A549 (cell line): Measurements from ENCODE around the gene NMT1. TPM values are rescaled to one million over a fixed set of nuclear protein-coding genes. Genes with fewer than 3 reads are reported as not detected.

ENCODE experiments used
- BHLHE40 ChIP-seq: IDR thresholded peaks from 2 replicates; pipeline ENCODE4 v1.6.1; 2012; ENCODE audit warnings: low read depth, low read length, inconsistent platforms
- CBX2 ChIP-seq: fragments of 200-600 bp; sonication (generic); IDR thresholded peaks from 2 replicates; pipeline ENCODE4 v1.6.1; 2016; ENCODE audit warnings: low read depth, mild to moderate bottlenecking, borderline replicate concordance
- CBX8 ChIP-seq: fragments of 200-600 bp; sonication (generic); IDR thresholded peaks from 2 replicates; pipeline ENCODE4 v1.6.1; 2016
- CEBPB ChIP-seq, 2 experiments: fragments of >200 bp in 1 of 2; sonication (Bioruptor Twin) in 1 of 2; formaldehyde crosslinking in 1 of 2; IDR thresholded peaks; 2 replicates each; pipeline ENCODE4 v1.6.1; 2012 to 2016
- CHD2 ChIP-seq: fragments of 150-350 bp; IDR thresholded peaks from 2 replicates; pipeline ENCODE4 v1.6.1; 2014; ENCODE audit warnings: low read length; ENCODE audit not compliant: partially characterized antibody
- CHD4 ChIP-seq: fragments of 200-600 bp; sonication (generic); IDR thresholded peaks from 2 replicates; pipeline ENCODE4 v1.6.1; 2016; ENCODE audit warnings: antibody characterized with exemption, mild to moderate bottlenecking, borderline replicate concordance
- EHF ChIP-seq: fragments of 250-450 bp; sonication (Bioruptor Pico); IDR thresholded peaks from 2 replicates; pipeline ENCODE4 v1.5.0; 2020; ENCODE audit warnings: mild to moderate bottlenecking
- EHMT2 ChIP-seq: fragments of 200-600 bp; sonication (generic); IDR thresholded peaks from 2 replicates; pipeline ENCODE4 v1.6.1; 2016; ENCODE audit warnings: antibody characterized with exemption, low read depth, mild to moderate bottlenecking, moderate library complexity
- FOSB ChIP-seq: fragments of 250-450 bp; sonication (Bioruptor Pico); IDR thresholded peaks from 2 replicates; pipeline ENCODE4 v1.5.0; 2020; ENCODE audit warnings: mild to moderate bottlenecking, moderate library complexity
- HDAC2 ChIP-seq: fragments of 200-600 bp; sonication (generic); IDR thresholded peaks from 2 replicates; pipeline ENCODE4 v1.6.1; 2016
- HEYL ChIP-seq: fragments of 250-450 bp; sonication (Bioruptor Pico); IDR thresholded peaks from 2 replicates; pipeline ENCODE4 v1.8.0; 2021; ENCODE audit warnings: mild to moderate bottlenecking, moderate library complexity
- HOXB13 ChIP-seq: fragments of 250-450 bp; sonication (Bioruptor Pico); IDR thresholded peaks from 2 replicates; pipeline ENCODE4 v1.5.0; 2020; ENCODE audit warnings: low read depth, mild to moderate bottlenecking, moderate library complexity
- JUN ChIP-seq, 2 experiments: fragments of >200 bp; sonication (Bioruptor Twin); formaldehyde crosslinking; IDR thresholded peaks; 2 replicates in 1 of 2; 3 replicates in 1 of 2; pipeline ENCODE4 v1.6.1; 2016 to 2017
- KDM1A ChIP-seq: fragments of 200-600 bp; sonication (generic); IDR thresholded peaks from 2 replicates; pipeline ENCODE4 v1.6.1; 2016; ENCODE audit warnings: low read depth, mild to moderate bottlenecking
- MAFK ChIP-seq: fragments of 450-650 bp; IDR thresholded peaks from 2 replicates; pipeline ENCODE4 v1.6.1; 2014; ENCODE audit not compliant: partially characterized antibody
- MYC ChIP-seq: IDR thresholded peaks from 2 replicates; pipeline ENCODE4 v1.6.1; 2012; ENCODE audit warnings: mild to moderate bottlenecking, inconsistent platforms, low read length, improper control_type of control experiment, borderline replicate concordance
- NFE2L2 ChIP-seq: fragments of 150-350 bp; conservative IDR thresholded peaks from 2 replicates; pipeline ENCODE4 v1.6.1; 2014; ENCODE audit warnings: low read length
- NPAS2 ChIP-seq: fragments of 250-450 bp; sonication (Bioruptor Pico); IDR thresholded peaks from 2 replicates; pipeline ENCODE4 v1.8.0; 2022; ENCODE audit warnings: mild to moderate bottlenecking, moderate library complexity, borderline replicate concordance
- NR3C1 ChIP-seq: fragments of >200 bp; sonication (Bioruptor Twin); formaldehyde crosslinking; IDR thresholded peaks from 3 replicates; pipeline ENCODE4 v1.6.1; 2017
- PHF8 ChIP-seq: fragments of 200-600 bp; sonication (generic); IDR thresholded peaks from 2 replicates; pipeline ENCODE4 v1.6.1; 2016; ENCODE audit warnings: low read depth, mild to moderate bottlenecking, antibody characterized with exemption, moderate library complexity, borderline replicate concordance
- RAD21 ChIP-seq, 2 experiments: fragments of >200 bp in 1 of 2; sonication (Bioruptor Twin) in 1 of 2; formaldehyde crosslinking in 1 of 2; IDR thresholded peaks in 1 of 2; conservative IDR thresholded peaks in 1 of 2; 2 replicates in 1 of 2; 3 replicates in 1 of 2; pipeline ENCODE4 v1.6.1; 2012 to 2018; ENCODE audit warnings: inconsistent platforms in 1 of 2
- RARB ChIP-seq: fragments of 250-450 bp; sonication (Bioruptor Pico); IDR thresholded peaks from 2 replicates; pipeline ENCODE4 v1.8.0; 2021; ENCODE audit warnings: mild to moderate bottlenecking, moderate library complexity
- TP53 ChIP-seq: fragments of 250-450 bp; sonication (Bioruptor Pico); IDR thresholded peaks from 2 replicates; pipeline ENCODE4 v1.5.0; 2021; ENCODE audit warnings: mild to moderate bottlenecking, moderate library complexity
- ZC3H11A ChIP-seq: fragments of 450-650 bp; IDR thresholded peaks from 2 replicates; pipeline ENCODE4 v1.6.1; 2014; ENCODE audit warnings: antibody characterized with exemption, mild to moderate bottlenecking
- ZNF302 ChIP-seq: fragments of 250-450 bp; sonication (Bioruptor Pico); IDR thresholded peaks from 2 replicates; pipeline ENCODE4 v1.9.0; 2021; ENCODE audit warnings: inconsistent platforms, mild to moderate bottlenecking, moderate library complexity
- ZSCAN20 ChIP-seq: fragments of 250-450 bp; sonication (Bioruptor Pico); IDR thresholded peaks from 2 replicates; pipeline ENCODE4 v1.8.0; 2022; ENCODE audit warnings: mild to moderate bottlenecking, moderate library complexity
- polyA plus RNA-seq, 4 experiments: library from polyadenylated mRNA; depleted of rRNA in 3 of 4; stranded (reverse); fragments of >200 nt; fragmentation: RNase III in 1 of 4; extraction: RNeasy Plus Mini Kit Qiagen cat#74134 plus additional on column Dnase treatment in 1 of 4; gene quantifications; 2 replicates in 3 of 4; 3 replicates in 1 of 4; pipeline ENCODE4 v1.2.3, GENCODE V29; 2011 to 2017
- TF ChIP-seq, protein P1 (sequence below): fragments of 150-350 bp; IDR thresholded peaks from 2 replicates; pipeline ENCODE4 v1.6.1; 2014; ENCODE audit warnings: low read depth, mild to moderate bottlenecking, low read length
- TF ChIP-seq, protein P2 (sequence below): IDR thresholded peaks from 2 replicates; pipeline ENCODE4 v1.6.1; 2012
- TF ChIP-seq, protein P3 (sequence below): fragments of >200 bp; sonication (Bioruptor Twin); formaldehyde crosslinking; IDR thresholded peaks from 3 replicates; pipeline ENCODE4 v1.5.1; 2016
- TF ChIP-seq, protein P4 (sequence below): fragments of 450-650 bp; IDR thresholded peaks from 2 replicates; pipeline ENCODE4 v1.6.1; 2014; ENCODE audit warnings: antibody characterized with exemption
- TF ChIP-seq, protein P5 (sequence below): fragments of >200 bp; sonication (Bioruptor Twin); formaldehyde crosslinking; IDR thresholded peaks from 3 replicates; pipeline ENCODE4 v1.6.1; 2016
- TF ChIP-seq, protein P6 (sequence below): fragments of >200 bp; sonication (Bioruptor Twin); formaldehyde crosslinking; IDR thresholded peaks from 2 replicates; pipeline ENCODE4 v1.6.1; 2016

Gene NMT1
- polyA plus RNA-seq, 2 of the 4 experiments (the other 2 are of a cell fraction): 82.9 to 270 TPM

DNA sequence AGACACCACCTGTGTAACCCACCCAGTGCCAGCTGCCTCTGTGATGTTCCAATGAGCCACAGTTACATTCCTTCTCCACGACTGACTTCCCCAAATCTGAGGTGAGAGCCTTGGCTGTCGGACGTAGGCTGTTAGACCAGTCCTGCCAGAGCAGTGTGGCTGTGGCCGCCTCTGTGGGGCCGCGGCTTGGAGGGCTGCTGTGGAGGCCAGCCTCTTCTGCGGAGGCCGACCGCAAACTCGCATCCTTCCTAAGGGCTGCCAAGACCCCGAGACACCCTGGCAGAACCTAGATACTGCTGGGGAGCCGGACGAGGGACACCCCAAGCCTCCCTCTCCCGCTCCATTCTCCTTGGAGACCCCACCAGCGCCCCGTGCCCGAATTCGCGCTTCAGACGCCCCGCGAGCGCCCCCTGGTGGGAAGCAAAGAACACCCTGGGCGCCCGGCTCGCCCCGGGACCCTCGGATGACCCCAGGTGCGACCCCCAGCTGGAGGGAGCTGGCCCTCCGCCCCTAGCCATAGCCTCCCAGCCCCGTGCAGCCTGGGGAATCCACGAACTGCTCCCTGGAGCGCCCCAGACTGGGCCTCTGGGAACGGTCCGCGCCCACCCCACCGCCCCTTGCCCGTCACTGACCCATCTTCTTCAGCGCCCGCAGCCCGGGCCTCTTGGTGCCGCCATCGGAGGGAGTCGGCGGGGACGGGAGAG is 70.7 kb downstream of the NMT1 start (continued):
- TF ChIP-seq RARB (CRISPR knock-in tag) (0 out of 2 replicates have a peak, but pooled peaks have one; percentile 48), BHLHE40 (no peak), ZNF302 (CRISPR knock-in tag) (no peak), FOSB (CRISPR knock-in tag) (0 out of 2 replicates have a peak, but pooled peaks have one; percentile 34), JUN (IDR thresholded peaks at IDR 0.05) (no peak), NR3C1 (no peak), TP53 (CRISPR knock-in tag) (no peak), HOXB13 (peak; percentile 26; the same call in 1 of the 2 replicates), ZSCAN20 (CRISPR knock-in tag) (no peak), CBX8 (no peak), CEBPB (IDR thresholded peaks at IDR 0.05) (no peak), RAD21 (conservative IDR thresholded peaks at IDR 0.05 in 1 of 2, IDR thresholded peaks at IDR 0.05 in 1 of 2) (peak; percentile 80 to 94), EHF (CRISPR knock-in tag) (no peak), NPAS2 (no peak), KDM1A (no peak), CHD2 (no peak), NFE2L2 (no peak), PHF8 (0 out of 2 replicates have a peak, but pooled peaks have one; percentile 30), ZC3H11A (no peak), HDAC2 (peak; percentile 30; the same call in 1 of the 2 replicates), CHD4 (no peak), HEYL (no peak), EHMT2 (no peak), MAFK (no peak), CBX2 (no peak), MYC (no peak)
- TF ChIP-seq, protein P1, sequence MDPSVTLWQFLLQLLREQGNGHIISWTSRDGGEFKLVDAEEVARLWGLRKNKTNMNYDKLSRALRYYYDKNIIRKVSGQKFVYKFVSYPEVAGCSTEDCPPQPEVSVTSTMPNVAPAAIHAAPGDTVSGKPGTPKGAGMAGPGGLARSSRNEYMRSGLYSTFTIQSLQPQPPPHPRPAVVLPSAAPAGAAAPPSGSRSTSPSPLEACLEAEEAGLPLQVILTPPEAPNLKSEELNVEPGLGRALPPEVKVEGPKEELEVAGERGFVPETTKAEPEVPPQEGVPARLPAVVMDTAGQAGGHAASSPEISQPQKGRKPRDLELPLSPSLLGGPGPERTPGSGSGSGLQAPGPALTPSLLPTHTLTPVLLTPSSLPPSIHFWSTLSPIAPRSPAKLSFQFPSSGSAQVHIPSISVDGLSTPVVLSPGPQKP: no peak
- TF ChIP-seq, protein P2, sequence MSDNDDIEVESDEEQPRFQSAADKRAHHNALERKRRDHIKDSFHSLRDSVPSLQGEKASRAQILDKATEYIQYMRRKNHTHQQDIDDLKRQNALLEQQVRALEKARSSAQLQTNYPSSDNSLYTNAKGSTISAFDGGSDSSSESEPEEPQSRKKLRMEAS: peak; percentile 38; the same call in 1 of the 2 replicates
- TF ChIP-seq, protein P3, sequence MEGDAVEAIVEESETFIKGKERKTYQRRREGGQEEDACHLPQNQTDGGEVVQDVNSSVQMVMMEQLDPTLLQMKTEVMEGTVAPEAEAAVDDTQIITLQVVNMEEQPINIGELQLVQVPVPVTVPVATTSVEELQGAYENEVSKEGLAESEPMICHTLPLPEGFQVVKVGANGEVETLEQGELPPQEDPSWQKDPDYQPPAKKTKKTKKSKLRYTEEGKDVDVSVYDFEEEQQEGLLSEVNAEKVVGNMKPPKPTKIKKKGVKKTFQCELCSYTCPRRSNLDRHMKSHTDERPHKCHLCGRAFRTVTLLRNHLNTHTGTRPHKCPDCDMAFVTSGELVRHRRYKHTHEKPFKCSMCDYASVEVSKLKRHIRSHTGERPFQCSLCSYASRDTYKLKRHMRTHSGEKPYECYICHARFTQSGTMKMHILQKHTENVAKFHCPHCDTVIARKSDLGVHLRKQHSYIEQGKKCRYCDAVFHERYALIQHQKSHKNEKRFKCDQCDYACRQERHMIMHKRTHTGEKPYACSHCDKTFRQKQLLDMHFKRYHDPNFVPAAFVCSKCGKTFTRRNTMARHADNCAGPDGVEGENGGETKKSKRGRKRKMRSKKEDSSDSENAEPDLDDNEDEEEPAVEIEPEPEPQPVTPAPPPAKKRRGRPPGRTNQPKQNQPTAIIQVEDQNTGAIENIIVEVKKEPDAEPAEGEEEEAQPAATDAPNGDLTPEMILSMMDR: peak; percentile 98
- TF ChIP-seq, protein P4, sequence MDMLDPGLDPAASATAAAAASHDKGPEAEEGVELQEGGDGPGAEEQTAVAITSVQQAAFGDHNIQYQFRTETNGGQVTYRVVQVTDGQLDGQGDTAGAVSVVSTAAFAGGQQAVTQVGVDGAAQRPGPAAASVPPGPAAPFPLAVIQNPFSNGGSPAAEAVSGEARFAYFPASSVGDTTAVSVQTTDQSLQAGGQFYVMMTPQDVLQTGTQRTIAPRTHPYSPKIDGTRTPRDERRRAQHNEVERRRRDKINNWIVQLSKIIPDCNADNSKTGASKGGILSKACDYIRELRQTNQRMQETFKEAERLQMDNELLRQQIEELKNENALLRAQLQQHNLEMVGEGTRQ: no peak
- TF ChIP-seq, protein P5, sequence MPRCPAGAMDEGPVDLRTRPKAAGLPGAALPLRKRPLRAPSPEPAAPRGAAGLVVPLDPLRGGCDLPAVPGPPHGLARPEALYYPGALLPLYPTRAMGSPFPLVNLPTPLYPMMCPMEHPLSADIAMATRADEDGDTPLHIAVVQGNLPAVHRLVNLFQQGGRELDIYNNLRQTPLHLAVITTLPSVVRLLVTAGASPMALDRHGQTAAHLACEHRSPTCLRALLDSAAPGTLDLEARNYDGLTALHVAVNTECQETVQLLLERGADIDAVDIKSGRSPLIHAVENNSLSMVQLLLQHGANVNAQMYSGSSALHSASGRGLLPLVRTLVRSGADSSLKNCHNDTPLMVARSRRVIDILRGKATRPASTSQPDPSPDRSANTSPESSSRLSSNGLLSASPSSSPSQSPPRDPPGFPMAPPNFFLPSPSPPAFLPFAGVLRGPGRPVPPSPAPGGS: no peak
- TF ChIP-seq, protein P6, sequence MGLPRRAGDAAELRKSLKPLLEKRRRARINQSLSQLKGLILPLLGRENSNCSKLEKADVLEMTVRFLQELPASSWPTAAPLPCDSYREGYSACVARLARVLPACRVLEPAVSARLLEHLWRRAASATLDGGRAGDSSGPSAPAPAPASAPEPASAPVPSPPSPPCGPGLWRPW: no peak
- TF ChIP-seq, all 56 proteins: peak for 15
